CD4-positive, alpha-beta T cell (primary cell): ENCODE results near the gene YDJC. TPM values are rescaled to one million over a fixed set of nuclear protein-coding genes. Genes with fewer than 3 reads are reported as not detected.
"Not testable (repeated sequence)": the region's sequence is repeated elsewhere in the genome, so short reads cannot be mapped to it uniquely, and the experiment has no call there.

Experiments used
- ATAC-seq: fragments of 200-7000 bp; cut with Tn5 transposase; one replicate; pipeline ENCODE4 v1.10.0; 2022; ENCODE audit warnings: mild to moderate bottlenecking; ENCODE audit not compliant: poor library complexity
- CTCF ChIA-PET: fragments of 350-600 bp; sonication (Branson Sonifier 250); formaldehyde crosslinking; loops from one replicate; lab custom pipeline; 2021; ENCODE audit warnings: antibody characterized with exemption, inconsistent platforms; lab: Charles Lee
- POLR2A ChIA-PET: fragments of 350-600 bp; sonication (Branson Sonifier 250); formaldehyde crosslinking; loops from one replicate; lab custom pipeline; 2021; ENCODE audit warnings: antibody characterized with exemption, inconsistent platforms; lab: Charles Lee
- DNase-seq, 14 experiments: peaks; one replicate each; pipeline ENCODE4 v3.0.0-alpha.2; 2013 to 2020; ENCODE audit warnings: mixed read lengths in 2 of 14
- H3K27ac ChIP-seq, 2 donors: one replicate each; pipeline versions ENCODE4 v1.5.1 to v1.7.0; 2013; ENCODE audit warnings: low read length in 2 of 2, low read depth in 1 of 2, mild to moderate bottlenecking in 1 of 2
- H3K27me3 ChIP-seq, 2 experiments: 1 replicate in 1 of 2; 2 replicates in 1 of 2; pipeline versions ENCODE4 v1.6.1 to v1.7.0; 2013; ENCODE audit warnings: low read length in 2 of 2, control low read depth in 1 of 2, mild to moderate bottlenecking in 1 of 2, moderate library complexity in 1 of 2; ENCODE audit not compliant: insufficient read depth in 2 of 2, control insufficient read depth in 1 of 2
- H3K36me3 ChIP-seq: one replicate; pipeline ENCODE4 v1.6.1; 2013; ENCODE audit warnings: low read length, control low read depth; ENCODE audit not compliant: insufficient read depth
- H3K4me1 ChIP-seq: one replicate; pipeline ENCODE4 v1.6.1; 2013; ENCODE audit warnings: low read length, control low read depth; ENCODE audit not compliant: insufficient read depth
- H3K4me3 ChIP-seq: one replicate; pipeline ENCODE4 v1.5.1; 2013; ENCODE audit warnings: mild to moderate bottlenecking, low read length, moderate library complexity
- H3K9me3 ChIP-seq, 2 experiments: 1 replicate in 1 of 2; 2 replicates in 1 of 2; pipeline versions ENCODE4 v1.6.1 to v1.7.0; 2013; ENCODE audit warnings: low read length in 2 of 2, mild to moderate bottlenecking in 2 of 2, control low read depth in 1 of 2, moderate library complexity in 1 of 2; ENCODE audit not compliant: control insufficient read depth in 1 of 2, insufficient read depth in 1 of 2
- H3K27ac Mint-ChIP-seq: one replicate; pipeline ENCODE4 v1.8.0; 2020; ENCODE audit warnings: mixed read lengths
- H3K27me3 Mint-ChIP-seq: one replicate; pipeline ENCODE4 v1.8.0; 2021; ENCODE audit warnings: mixed read lengths
- H3K36me3 Mint-ChIP-seq: one replicate; pipeline ENCODE4 v1.8.0; 2021; ENCODE audit warnings: low read depth, mixed read lengths
- H3K4me1 Mint-ChIP-seq: one replicate; pipeline ENCODE4 v1.8.0; 2021; ENCODE audit warnings: low read depth, mixed read lengths
- H3K4me3 Mint-ChIP-seq: one replicate; pipeline ENCODE4 v1.8.0; 2020; ENCODE audit warnings: mild to moderate bottlenecking, mixed read lengths
- H3K9me3 Mint-ChIP-seq: one replicate; pipeline ENCODE4 v1.8.0; 2020; ENCODE audit warnings: mixed read lengths
- CTCF ChIP-seq: fragments of 200-600 bp; IDR thresholded peaks from one replicate; pipeline ENCODE4 v1.8.0; 2022; ENCODE audit warnings: antibody characterized with exemption, mild to moderate bottlenecking
- intact Hi-C, 2 experiments: fragments of 100-400 bp; cut with DNase I in 1 of 2; cut with micrococcal nuclease in 1 of 2; formaldehyde crosslinking; loops; one replicate each; pipeline versions ENCODE4 v1.15.1 to v1.9.0; 2023 to 2025; cut with DNase I, micrococcal nuclease
- total RNA-seq, 174 experiments: library from RNA in 2 of 174; stranded (reverse) in 2 of 174; gene quantifications; one replicate each; pipeline ENCODE4 v1.2.3 and lab custom pipeline; 2021 to 2026

YDJC gene
- total RNA-seq, 2 experiments from 2014 or later: 23.9 to 25.2 TPM

GRCh38 chr22:21622011-21622918, 7.6 kb downstream of the YDJC start:
- Histone ChIP-seq H3K27me3 (no peaks in the 10 kb centered on the region), H3K4me1 (peaks cover 37% of the 10 kb centered on the region), H3K4me3 (no peak overlapping the region), H3K9me3 (no peaks in the 10 kb centered on the region), H3K36me3 (peaks cover 66% of the 10 kb centered on the region), H3K27ac (no peak overlapping the region)
- POLR2A ChIA-PET: interaction anchor here (1.0 to 1.5 kb wide), 2 partner anchors 12 to 20 kb away, joined by 3 to 7 read pairs; partner anchors contain the start of gene SDF2L1
- Mint-ChIP-seq H3K27ac (peak overlapping the region; percentile 68), H3K4me3 (no peak overlapping the region), H3K9me3 (no peaks in the 10 kb centered on the region), H3K27me3 (no peaks in the 10 kb centered on the region), H3K36me3 (peaks cover 39% of the 10 kb centered on the region), H3K4me1 (peaks cover 24% of the 10 kb centered on the region)
- CTCF ChIA-PET: no interaction called here
- no peak for DNase-seq
- intact Hi-C loops: no loop called here
- no peak for TF ChIP-seq CTCF
- ATAC-seq: no peak

- Mint-ChIP-seq H3K4me3 (no peak overlapping the region), H3K36me3 (peaks cover 32% of the 10 kb centered on the region), H3K9me3 (no peaks in the 10 kb centered on the region), H3K4me1 (peaks cover 17% of the 10 kb centered on the region), H3K27ac (peak overlapping the region; percentile 53), H3K27me3 (no peaks in the 10 kb centered on the region)
- Histone ChIP-seq H3K9me3 (no peaks in the 10 kb centered on the region), H3K36me3 (peaks cover 54% of the 10 kb centered on the region), H3K27me3 (no peaks in the 10 kb centered on the region), H3K27ac (no peak overlapping the region), H3K4me3 (no peak overlapping the region), H3K4me1 (peaks cover 25% of the 10 kb centered on the region)
- intact Hi-C loops: no loop called here
- DNase-seq (no peak), ATAC-seq (no peak)
- POLR2A ChIA-PET: no interaction called here
- CTCF ChIA-PET: no interaction called here
- TF ChIP-seq CTCF: no peak
Measured at GRCh38 chr22:21621025-21621424, 8.8 kb downstream of the YDJC start.

- intact Hi-C loops: loop anchor here in 1 of 2 experiments (5.0 kb wide), 1 partner anchor 45 kb away; no protein-coding TSS in a partner anchor
- DNase-seq, H3K27ac Mint-ChIP-seq, H3K4me3 Mint-ChIP-seq, H3K27ac ChIP-seq, H3K9me3 ChIP-seq, H3K4me3 ChIP-seq, H3K4me1 ChIP-seq, H3K9me3 Mint-ChIP-seq, POLR2A ChIA-PET, ATAC-seq, H3K27me3 Mint-ChIP-seq, H3K27me3 ChIP-seq: not testable (repeated sequence)
- CTCF ChIA-PET: interaction anchor here (0.9 to 2.0 kb wide), 3 partner anchors 12 to 26 kb away, joined by 3 to 14 read pairs (median 4); partner anchors contain the start of gene YDJC
- Mint-ChIP-seq H3K4me1 (peaks cover 11% of the 10 kb centered on the region), H3K36me3 (peaks cover 51% of the 10 kb centered on the region)
- H3K36me3 ChIP-seq: peaks cover 53% of the 10 kb centered on the region
Measured at GRCh38 chr22:21617337-21617736, 12.5 kb downstream of the YDJC start.
